ENCODE measurements around the gene PCNT. TPM values are rescaled to one million over a fixed set of nuclear protein-coding genes. Genes with fewer than 3 reads are reported as not detected.
"Not testable (repeated sequence)": the region's sequence is repeated elsewhere in the genome, so short reads cannot be mapped to it uniquely, and the experiment has no call there.

PCNT gene
- total RNA-seq, 1 experiment from 2014 or later: 35.7 TPM

- H3K36me3 ChIP-seq: peaks cover 28% of the 10 kb centered on the region
Measured at GRCh38 chr21:46371204-46372013, 47.5 kb downstream of the PCNT start.

GRCh38 chr21:46372014-46372485, 48.1 kb downstream of the PCNT start:
- no peaks in the 10 kb centered on the region for H3K9me3 ChIP-seq (replicated peaks)
- H3K27ac ChIP-seq: no peak overlapping the region
- no peak for DNase-seq
- H3K4me1 ChIP-seq: peaks cover 9% of the 10 kb centered on the region
- no peak overlapping the region for H3K4me3 ChIP-seq
- H3K36me3 ChIP-seq: peaks cover 25% of the 10 kb centered on the region
- no peaks in the 10 kb centered on the region for H3K27me3 ChIP-seq

More at GRCh38 chr21:46371204-46372013, 47.5 kb downstream of the PCNT start:
- Histone ChIP-seq H3K4me1 (peaks cover 9% of the 10 kb centered on the region), H3K9me3 (replicated peaks) (no peaks in the 10 kb centered on the region), H3K4me3 (no peak overlapping the region), H3K27ac (no peak overlapping the region), H3K27me3 (no peaks in the 10 kb centered on the region)
- DNase-seq: no peak

- H3K4me1 ChIP-seq; DNase-seq; H3K4me3 ChIP-seq; H3K9me3 ChIP-seq (replicated peaks); H3K27me3 ChIP-seq; H3K27ac ChIP-seq: not testable (repeated sequence)
- H3K36me3 ChIP-seq: peaks cover 21% of the 10 kb centered on the region
Measured at GRCh38 chr21:46372947-46373346, 49.0 kb downstream of the PCNT start.

GRCh38 chr21:46374761-46375389, 50.9 kb downstream of the PCNT start:
- H3K27ac ChIP-seq: no peak overlapping the region
- H3K4me1 ChIP-seq: peaks cover 9% of the 10 kb centered on the region
- DNase-seq: peak; percentile 76 to 87
- no peaks in the 10 kb centered on the region for H3K9me3 ChIP-seq (replicated peaks)
- H3K4me3 ChIP-seq: no peak overlapping the region
- H3K27me3 ChIP-seq: no peaks in the 10 kb centered on the region
- peaks cover 27% of the 10 kb centered on the region for H3K36me3 ChIP-seq

- Histone ChIP-seq H3K36me3 (peaks cover 27% of the 10 kb centered on the region), H3K27ac (no peak overlapping the region), H3K4me3 (no peak overlapping the region), H3K27me3 (no peaks in the 10 kb centered on the region), H3K4me1 (peaks cover 9% of the 10 kb centered on the region), H3K9me3 (replicated peaks) (no peaks in the 10 kb centered on the region)
- DNase-seq: no peak
Measured at GRCh38 chr21:46375560-46376230, 51.7 kb downstream of the PCNT start.

GRCh38 chr21:46376231-46376628, 52.3 kb downstream of the PCNT start:
- Histone ChIP-seq H3K9me3 (replicated peaks) (no peaks in the 10 kb centered on the region), H3K4me1 (peaks cover 9% of the 10 kb centered on the region), H3K27me3 (no peaks in the 10 kb centered on the region), H3K4me3 (no peak overlapping the region), H3K36me3 (peaks cover 27% of the 10 kb centered on the region), H3K27ac (no peak overlapping the region)
- DNase-seq: no peak

- Histone ChIP-seq H3K27ac (no peak overlapping the region), H3K27me3 (no peaks in the 10 kb centered on the region), H3K4me1 (peaks cover 9% of the 10 kb centered on the region), H3K36me3 (peaks cover 23% of the 10 kb centered on the region), H3K9me3 (replicated peaks) (no peaks in the 10 kb centered on the region), H3K4me3 (no peak overlapping the region)
- DNase-seq: no peak
Measured at GRCh38 chr21:46376856-46377453, 53.0 kb downstream of the PCNT start.

- DNase-seq: no peak
- Histone ChIP-seq H3K36me3 (peaks cover 19% of the 10 kb centered on the region), H3K4me1 (peaks cover 9% of the 10 kb centered on the region), H3K4me3 (no peak overlapping the region), H3K27ac (no peak overlapping the region), H3K27me3 (no peaks in the 10 kb centered on the region), H3K9me3 (replicated peaks) (no peaks in the 10 kb centered on the region)
Measured at GRCh38 chr21:46377789-46378188, 53.8 kb downstream of the PCNT start.

- Histone ChIP-seq H3K4me3 (no peak overlapping the region), H3K27ac (no peak overlapping the region), H3K36me3 (peaks cover 16% of the 10 kb centered on the region), H3K27me3 (no peaks in the 10 kb centered on the region), H3K4me1 (peaks cover 9% of the 10 kb centered on the region), H3K9me3 (replicated peaks) (no peaks in the 10 kb centered on the region)
- DNase-seq: no peak
Measured at GRCh38 chr21:46379105-46379504, 55.1 kb downstream of the PCNT start.

GRCh38 chr21:46379691-46380090, 55.7 kb downstream of the PCNT start:
- H3K27ac ChIP-seq: no peak overlapping the region
- no peak overlapping the region for H3K4me3 ChIP-seq
- H3K36me3 ChIP-seq: peaks cover 16% of the 10 kb centered on the region
- no peaks in the 10 kb centered on the region for H3K27me3 ChIP-seq
- H3K9me3 ChIP-seq (replicated peaks): no peaks in the 10 kb centered on the region
- DNase-seq: no peak
- H3K4me1 ChIP-seq: peaks cover 3% of the 10 kb centered on the region

GRCh38 chr21:46381541-46381940, 57.6 kb downstream of the PCNT start:
- H3K9me3 ChIP-seq (replicated peaks): no peaks in the 10 kb centered on the region

GRCh38 chr21:46384556-46384955, 60.6 kb downstream of the PCNT start:
- no peak for DNase-seq
- Histone ChIP-seq H3K4me1 (no peaks in the 10 kb centered on the region), H3K27me3 (no peaks in the 10 kb centered on the region), H3K27ac (no peak overlapping the region), H3K36me3 (peaks cover 11% of the 10 kb centered on the region; the same call in 1 of the 2 replicates), H3K4me3 (no peak overlapping the region), H3K9me3 (replicated peaks) (no peaks in the 10 kb centered on the region)

More at GRCh38 chr21:46381541-46381940, 57.6 kb downstream of the PCNT start:
- H3K4me3 ChIP-seq: no peak overlapping the region
- DNase-seq: no peak
- no peaks in the 10 kb centered on the region for H3K27me3 ChIP-seq
- H3K27ac ChIP-seq: no peak overlapping the region
- peaks cover 21% of the 10 kb centered on the region for H3K36me3 ChIP-seq
- no peaks in the 10 kb centered on the region for H3K4me1 ChIP-seq

GRCh38 chr21:46385846-46386733, 62.1 kb downstream of the PCNT start:
- Histone ChIP-seq H3K4me1 (no peaks in the 10 kb centered on the region), H3K9me3 (replicated peaks) (no peaks in the 10 kb centered on the region), H3K36me3 (peaks cover 11% of the 10 kb centered on the region; the same call in 1 of the 2 replicates), H3K27me3 (no peaks in the 10 kb centered on the region), H3K4me3 (no peak overlapping the region), H3K27ac (no peak overlapping the region)
- DNase-seq: no peak

GRCh38 chr21:46386734-46387088, 62.8 kb downstream of the PCNT start:
- Histone ChIP-seq H3K27me3 (no peaks in the 10 kb centered on the region), H3K4me3 (no peak overlapping the region), H3K27ac (no peak overlapping the region), H3K4me1 (no peaks in the 10 kb centered on the region), H3K36me3 (peaks cover 11% of the 10 kb centered on the region; the same call in 1 of the 2 replicates), H3K9me3 (replicated peaks) (no peaks in the 10 kb centered on the region)
- DNase-seq: no peak
